Endothelial cell of umbilical vein (primary cell): Measurements from ENCODE around the gene ZNF407. TPM values are rescaled to one million over a fixed set of nuclear protein-coding genes. Genes with fewer than 3 reads are reported as not detected.

Source experiments
- BruUV-seq: library from RNA; stranded (reverse); fragments of 400-500 nt; replicated peaks from 2 replicates; lab custom pipeline; 2021; lab: Mats Ljungman, UMichigan
- CTCF ChIA-PET: fragments of 300-600, 350-600 bp; sonication (Branson Sonifier 250); formaldehyde crosslinking; loops from one replicate; lab custom pipeline; 2021; ENCODE audit warnings: antibody characterized with exemption, inconsistent platforms; lab: Charles Lee
- POLR2A ChIA-PET: fragments of 300-600, 350-600 bp; sonication (Branson Sonifier 250); formaldehyde crosslinking; loops from one replicate; lab custom pipeline; 2021; ENCODE audit warnings: antibody characterized with exemption, inconsistent platforms; lab: Charles Lee
- DNase-seq: peaks from one replicate; pipeline ENCODE4 v3.0.0-alpha.2; 2011; ENCODE audit warnings: low read depth, low spot score
- FAIRE-seq: peaks from 2 replicates; lab custom pipeline; 2011; peaks lifted over from hg19 to GRCh38; lab: Jason Lieb, UNC
- H2AFZ ChIP-seq: 2 replicates; pipeline ENCODE4 v1.6.0; 2012; ENCODE audit warnings: low read depth, low read length, control low read depth, inconsistent platforms
- H3K27ac ChIP-seq: 2 replicates; pipeline ENCODE4 v1.5.1; 2011; ENCODE audit warnings: low read depth, mild to moderate bottlenecking, control low read depth, low read length, moderate library complexity; ENCODE audit not compliant: insufficient read depth
- H3K27me3 ChIP-seq, 2 experiments: 2 replicates each; pipeline versions ENCODE4 v1.6.0 to v1.6.1; 2011; ENCODE audit warnings: low read length in 2 of 2, mixed read lengths in 1 of 2; ENCODE audit not compliant: control insufficient read depth in 2 of 2, insufficient read depth in 2 of 2
- H3K36me3 ChIP-seq, 2 experiments: 2 replicates in 1 of 2; 3 replicates in 1 of 2; pipeline ENCODE4 v1.5.1; 2011; ENCODE audit warnings: low read length in 2 of 2, mild to moderate bottlenecking in 1 of 2, moderate library complexity in 1 of 2; ENCODE audit not compliant: control insufficient read depth in 2 of 2, insufficient read depth in 2 of 2; ENCODE audit errors: extremely low read depth in 1 of 2
- H3K4me1 ChIP-seq: 3 replicates; pipeline ENCODE4 v1.5.1; 2011; ENCODE audit warnings: mild to moderate bottlenecking, low read length; ENCODE audit not compliant: control insufficient read depth, insufficient read depth; ENCODE audit errors: extremely low read depth
- H3K4me2 ChIP-seq: 2 replicates; pipeline ENCODE4 v1.6.1; 2011; ENCODE audit warnings: low read length, control low read depth, mixed read lengths; ENCODE audit not compliant: insufficient read depth
- H3K4me3 ChIP-seq, 3 experiments: fragments of 200-600 bp in 1 of 3; sonication (generic), shearing (Covaris generic) in 1 of 3; replicated peaks in 1 of 3; 2 replicates each; pipeline ENCODE4 v1.5.1; 2011 to 2016; ENCODE audit warnings: control low read depth in 3 of 3, low read length in 3 of 3, mild to moderate bottlenecking in 2 of 3, inconsistent platforms in 1 of 3, low read depth in 1 of 3, moderate library complexity in 1 of 3; ENCODE audit not compliant: insufficient read depth in 1 of 3
- H3K79me2 ChIP-seq: 2 replicates; pipeline ENCODE4 v1.6.0; 2012; ENCODE audit warnings: low read length, inconsistent platforms; ENCODE audit not compliant: control insufficient read depth, insufficient read depth
- H3K9ac ChIP-seq: replicated peaks from 2 replicates; pipeline ENCODE3; 2011; ENCODE audit warnings: low read length, control low read depth; ENCODE audit not compliant: insufficient read depth; ENCODE audit errors: extremely low read depth
- H3K9me1 ChIP-seq: replicated peaks from 3 replicates; pipeline ENCODE4 v1.6.0; 2011; ENCODE audit warnings: mild to moderate bottlenecking, low read length; ENCODE audit not compliant: control insufficient read depth, insufficient read depth; ENCODE audit errors: extremely low read depth
- H3K9me3 ChIP-seq: replicated peaks from 2 replicates; pipeline ENCODE4 v1.5.1; 2012; ENCODE audit warnings: low read length, inconsistent platforms; ENCODE audit not compliant: control insufficient read depth, insufficient read depth
- H4K20me1 ChIP-seq: replicated peaks from 2 replicates; pipeline ENCODE3; 2011; ENCODE audit warnings: mild to moderate bottlenecking, low read length; ENCODE audit not compliant: control insufficient read depth, insufficient read depth; ENCODE audit errors: extremely low read depth
- EZH2 ChIP-seq: IDR thresholded peaks from 2 replicates; pipeline ENCODE4 v1.6.1; 2012; ENCODE audit warnings: borderline replicate concordance, low read depth, mild to moderate bottlenecking, moderate library complexity, low read length, inconsistent platforms; ENCODE audit not compliant: severe bottlenecking
- FOS ChIP-seq: IDR thresholded peaks from 2 replicates; pipeline ENCODE4 v1.6.1; 2011; ENCODE audit warnings: mild to moderate bottlenecking, low read length, moderate library complexity, borderline replicate concordance; ENCODE audit not compliant: insufficient read depth
- GATA2 ChIP-seq: IDR thresholded peaks from 2 replicates; pipeline ENCODE4 v1.7.0; 2011; ENCODE audit warnings: low read depth, mild to moderate bottlenecking, moderate library complexity, mixed read lengths, low read length; ENCODE audit not compliant: insufficient read length, insufficient read depth
- JUN ChIP-seq: IDR thresholded peaks from 2 replicates; pipeline ENCODE4 v1.6.1; 2011; ENCODE audit warnings: borderline replicate concordance, low read depth; ENCODE audit not compliant: insufficient read length, insufficient read depth
- MYC ChIP-seq: IDR thresholded peaks from one replicate; pipeline ENCODE4 v1.6.1; 2011; ENCODE audit warnings: mild to moderate bottlenecking, low read depth, low read length
- POLR2A ChIP-seq: IDR thresholded peaks from 2 replicates; pipeline ENCODE4 v1.6.1; 2012; ENCODE audit warnings: low read depth, mild to moderate bottlenecking, control low read depth, low read length
- POLR2AphosphoS5 ChIP-seq: IDR thresholded peaks from 2 replicates; pipeline ENCODE4 v1.6.1; 2012; ENCODE audit warnings: low read depth, mild to moderate bottlenecking, control low read depth, low read length, moderate library complexity; ENCODE audit not compliant: insufficient read depth
- dilution Hi-C: fragments of 300-500 bp; cut with MboI; formaldehyde crosslinking; loops from one replicate; pipeline ENCODE4 v1.15.0; 2019; ENCODE audit warnings: low sequenced_read_pairs; ENCODE audit not compliant: extremely low pct_ligation_motif_present
- intact Hi-C: fragments of 100-400 bp; cut with micrococcal nuclease; formaldehyde crosslinking; loops from one replicate; pipeline ENCODE4 v1.10.0; 2022
- polyA plus RNA-seq, 4 experiments: library from polyadenylated mRNA; depleted of rRNA in 3 of 4; stranded (reverse) in 3 of 4; unstranded in 1 of 4; fragments of >200 nt; gene quantifications; 2 replicates each; pipeline versions ENCODE4 v1.2.1 to v1.2.3, GENCODE V29; 2011 to 2012; ENCODE audit warnings: missing spikeins in 1 of 4
- total RNA-seq: library from RNA; stranded (reverse); gene quantifications from 2 replicates; pipeline ENCODE4 v1.2.3, GENCODE V29; 2021
- TF ChIP-seq, protein P1 (sequence below): IDR thresholded peaks from 2 replicates; pipeline ENCODE4 v1.6.1; 2011; ENCODE audit not compliant: insufficient read depth, insufficient read length
- TF ChIP-seq, protein P2 (sequence below), 2 donors: IDR thresholded peaks; 1 replicate in 1 of 2; 2 replicates in 1 of 2; pipeline ENCODE4 v1.5.1; 2011; ENCODE audit warnings: low read length in 2 of 2, mild to moderate bottlenecking in 2 of 2, moderate library complexity in 2 of 2, control low read depth in 1 of 2, inconsistent platforms in 1 of 2, low read depth in 1 of 2; ENCODE audit not compliant: insufficient read depth in 1 of 2; ENCODE audit errors: extremely low read depth in 1 of 2

The ZNF407 gene
- total and polyA plus RNA-seq, 2 donors (not counting 3 experiments of a cell fraction or from before 2014, with no cell fraction given) = 3.8 to 20.1 TPM

- H2AFZ ChIP-seq = no peak overlapping the region
- no peak overlapping the region for H3K27ac ChIP-seq
- dilution Hi-C loops (no loop called here), intact Hi-C loops (no loop called here)
- POLR2A ChIA-PET = no interaction called here
- no peak overlapping the region for H3K4me3 ChIP-seq
- no peak for FAIRE-seq
- CTCF ChIA-PET = no interaction called here
- BruUV-seq = no TSS peak
- no peaks in the 10 kb centered on the region for H3K4me1 ChIP-seq
- no peaks in the 10 kb centered on the region for H4K20me1 ChIP-seq
- no peak overlapping the region for H3K9ac ChIP-seq
- peaks cover 0 to 2% of the 10 kb centered on the region in 2 experiments for H3K36me3 ChIP-seq
- H3K4me2 ChIP-seq = no peak overlapping the region
- H3K79me2 ChIP-seq = no peaks in the 10 kb centered on the region
- no peaks in the 10 kb centered on the region for H3K9me1 ChIP-seq
- DNase-seq = no peak
- TF ChIP-seq POLR2AphosphoS5 (no peak), EZH2 (no peak), POLR2A (no peak), JUN (no peak), FOS (no peak), MYC (no peak), GATA2 (no peak)
- TF ChIP-seq, protein P1, sequence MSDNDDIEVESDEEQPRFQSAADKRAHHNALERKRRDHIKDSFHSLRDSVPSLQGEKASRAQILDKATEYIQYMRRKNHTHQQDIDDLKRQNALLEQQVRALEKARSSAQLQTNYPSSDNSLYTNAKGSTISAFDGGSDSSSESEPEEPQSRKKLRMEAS = no peak
- TF ChIP-seq, protein P2, sequence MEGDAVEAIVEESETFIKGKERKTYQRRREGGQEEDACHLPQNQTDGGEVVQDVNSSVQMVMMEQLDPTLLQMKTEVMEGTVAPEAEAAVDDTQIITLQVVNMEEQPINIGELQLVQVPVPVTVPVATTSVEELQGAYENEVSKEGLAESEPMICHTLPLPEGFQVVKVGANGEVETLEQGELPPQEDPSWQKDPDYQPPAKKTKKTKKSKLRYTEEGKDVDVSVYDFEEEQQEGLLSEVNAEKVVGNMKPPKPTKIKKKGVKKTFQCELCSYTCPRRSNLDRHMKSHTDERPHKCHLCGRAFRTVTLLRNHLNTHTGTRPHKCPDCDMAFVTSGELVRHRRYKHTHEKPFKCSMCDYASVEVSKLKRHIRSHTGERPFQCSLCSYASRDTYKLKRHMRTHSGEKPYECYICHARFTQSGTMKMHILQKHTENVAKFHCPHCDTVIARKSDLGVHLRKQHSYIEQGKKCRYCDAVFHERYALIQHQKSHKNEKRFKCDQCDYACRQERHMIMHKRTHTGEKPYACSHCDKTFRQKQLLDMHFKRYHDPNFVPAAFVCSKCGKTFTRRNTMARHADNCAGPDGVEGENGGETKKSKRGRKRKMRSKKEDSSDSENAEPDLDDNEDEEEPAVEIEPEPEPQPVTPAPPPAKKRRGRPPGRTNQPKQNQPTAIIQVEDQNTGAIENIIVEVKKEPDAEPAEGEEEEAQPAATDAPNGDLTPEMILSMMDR (IDR thresholded peaks at IDR 0.05; ENCODE audit: extremely low read depth in 1 of 2, insufficient read depth in 1 of 2, low read depth in 1 of 2, low read length in 2 of 2) = no peak
- H3K27me3 ChIP-seq = no peaks in the 10 kb centered on the region
- H3K9me3 ChIP-seq = no peaks in the 10 kb centered on the region
Measured at GRCh38 chr18:74880706-74881278, 283.1 kb downstream of the ZNF407 start.
